A172 (cell line): Measurements from ENCODE around the gene NEDD4L. TPM values are rescaled to one million over a fixed set of nuclear protein-coding genes. Genes with fewer than 3 reads are reported as not detected.

Experiments used
- DNase-seq: peaks from one replicate; pipeline ENCODE4 v3.0.0-alpha.2; 2015; ENCODE audit warnings: low spot score
- total RNA-seq: library from RNA; depleted of rRNA; stranded (reverse); fragments of >200 nt; shearing (Covaris generic); gene quantifications from 2 replicates; pipeline ENCODE4 v1.2.3, GENCODE V29; 2014

Gene NEDD4L
- total RNA-seq, 1 experiment from 2014 or later = 8.1 TPM

GRCh38 chr18:58287353-58288274 is 243.6 kb downstream of the NEDD4L start:
- DNase-seq = no peak

GRCh38 chr18:58288921-58289797 is 245.1 kb downstream of the NEDD4L start:
- peak; percentile 36 for DNase-seq

GRCh38 chr18:58290116-58290695 is 246.2 kb downstream of the NEDD4L start:
- peak; percentile 22 for DNase-seq

GRCh38 chr18:58291131-58291530 is 247.1 kb downstream of the NEDD4L start:
- DNase-seq = no peak

GRCh38 chr18:58292638-58293037 is 248.6 kb downstream of the NEDD4L start:
- DNase-seq = no peak

- DNase-seq = no peak
These were observed 253.2 kb downstream of the NEDD4L start for GRCh38 chr18:58297198-58297597.

GRCh38 chr18:58298251-58299134 is 254.5 kb downstream of the NEDD4L start:
- no peak for DNase-seq

- DNase-seq = no peak
These were observed 255.1 kb downstream of the NEDD4L start for GRCh38 chr18:58299135-58299473.

GRCh38 chr18:58299936-58300335 is 255.9 kb downstream of the NEDD4L start:
- no peak for DNase-seq

- DNase-seq = no peak
These were observed 256.8 kb downstream of the NEDD4L start for GRCh38 chr18:58300867-58301266.

GRCh38 chr18:58302811-58303210 is 258.8 kb downstream of the NEDD4L start:
- DNase-seq = no peak

GRCh38 chr18:58303363-58303762 is 259.3 kb downstream of the NEDD4L start:
- no peak for DNase-seq

- no peak for DNase-seq
These were observed 261.8 kb downstream of the NEDD4L start for GRCh38 chr18:58305792-58306191.

- no peak for DNase-seq
These were observed 263.4 kb downstream of the NEDD4L start for GRCh38 chr18:58307441-58307840.

GRCh38 chr18:58308463-58308862 is 264.4 kb downstream of the NEDD4L start:
- no peak for DNase-seq

- DNase-seq = no peak
These were observed 265.1 kb downstream of the NEDD4L start for GRCh38 chr18:58309099-58309498.

- DNase-seq = no peak
These were observed 265.7 kb downstream of the NEDD4L start for GRCh38 chr18:58309610-58310239.

GRCh38 chr18:58310517-58310916 is 266.5 kb downstream of the NEDD4L start:
- no peak for DNase-seq

- no peak for DNase-seq
These were observed 267.4 kb downstream of the NEDD4L start for GRCh38 chr18:58311390-58311789.

GRCh38 chr18:58313491-58314032 is 269.5 kb downstream of the NEDD4L start:
- DNase-seq = no peak

GRCh38 chr18:58314284-58314683 is 270.3 kb downstream of the NEDD4L start:
- DNase-seq = peak; percentile 83
